IPS DF 19.7 (cell line): ENCODE data around the gene GABRG3.
"Not testable (repeated sequence)": the region's sequence is repeated elsewhere in the genome, so short reads cannot be mapped to it uniquely, and the experiment has no call there.

Source experiments
- DNase-seq: peaks from one replicate; pipeline ENCODE4 v3.0.0-alpha.2; 2013; ENCODE audit warnings: low read depth, low spot score

The GABRG3 gene

DNA sequence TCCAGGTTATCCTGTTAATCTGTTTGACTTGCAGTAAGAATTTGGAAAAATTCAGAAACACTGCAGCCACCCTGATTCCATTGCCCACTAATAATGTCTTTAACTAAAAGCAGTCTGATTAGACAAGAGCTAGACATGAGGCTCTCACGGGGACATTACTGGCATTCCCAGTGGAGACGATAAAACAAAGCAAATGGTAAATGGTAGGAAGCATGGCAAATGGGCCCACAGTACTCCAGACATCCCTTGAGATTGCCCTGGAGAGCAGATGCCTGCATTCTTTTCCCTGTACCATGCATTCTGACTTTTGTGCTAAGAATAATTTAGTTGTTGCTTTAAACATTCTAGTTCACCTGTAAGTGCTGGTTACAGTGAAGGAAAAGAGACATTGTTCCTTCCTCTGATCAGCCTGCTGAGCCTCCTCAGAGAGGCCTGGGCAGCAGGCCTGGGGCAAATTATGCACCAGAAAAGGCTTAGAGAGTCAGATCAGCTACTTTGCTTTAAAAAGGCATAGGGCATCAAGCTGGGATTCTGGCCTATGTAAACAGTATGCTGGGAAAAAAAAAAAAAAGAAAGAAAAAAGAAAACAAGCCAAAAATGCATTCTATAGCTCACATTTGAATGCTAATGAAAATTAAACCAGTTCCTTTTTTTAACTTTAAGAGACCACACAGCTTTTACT is 204.6 kb downstream of the GABRG3 start:
- DNase-seq, result no peak

DNA sequence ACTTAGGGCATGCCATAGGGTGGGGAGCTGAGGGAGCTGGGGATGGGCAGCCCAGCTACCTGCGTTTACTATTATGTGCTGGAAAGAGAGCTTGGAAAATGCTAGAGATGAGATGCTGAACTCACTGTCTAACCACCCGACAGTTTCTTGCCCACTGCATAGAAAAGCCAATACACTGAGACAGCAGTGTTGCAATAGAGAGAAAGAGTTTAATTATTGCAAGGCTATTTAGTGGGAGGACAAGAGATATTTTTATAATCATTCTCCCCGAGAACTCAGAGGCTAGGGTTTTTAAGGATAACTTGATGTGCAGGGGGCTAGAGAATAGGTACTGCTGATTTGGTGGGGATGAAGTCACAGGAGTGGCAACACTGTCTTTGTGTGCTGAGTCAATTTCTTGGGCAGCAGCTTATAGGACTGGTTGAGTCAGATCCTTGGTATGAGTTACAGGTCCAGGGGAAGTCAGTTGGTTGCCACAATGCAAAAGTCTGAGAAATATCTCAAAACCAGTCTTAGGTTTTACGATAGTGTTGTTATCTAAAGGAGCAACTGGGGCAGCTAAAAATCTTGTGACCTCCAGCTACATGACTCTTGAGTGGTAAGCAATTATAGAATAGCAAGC is 205.9 kb downstream of the GABRG3 start:
- DNase-seq, result no peak

DNA sequence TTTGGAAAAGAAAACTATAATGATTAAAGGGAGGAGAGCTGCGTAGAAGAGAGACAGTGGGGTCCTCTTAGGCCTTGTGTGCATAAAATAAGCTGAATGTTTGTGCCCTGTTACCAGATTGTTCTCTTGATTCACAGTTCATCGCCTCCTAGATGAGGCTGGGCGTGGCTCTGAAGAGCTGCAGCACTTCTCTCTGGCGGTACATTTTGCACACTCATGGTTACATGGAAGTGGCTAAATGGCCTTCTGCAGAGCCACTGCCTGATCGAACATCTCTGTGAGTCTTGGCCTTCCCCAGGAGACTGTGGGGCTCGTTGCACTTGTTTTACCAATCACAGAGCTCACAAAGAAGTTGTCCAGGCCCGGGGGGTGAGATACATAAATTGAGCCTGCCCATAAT is 208.8 kb downstream of the GABRG3 start:
- no peak for DNase-seq

DNA sequence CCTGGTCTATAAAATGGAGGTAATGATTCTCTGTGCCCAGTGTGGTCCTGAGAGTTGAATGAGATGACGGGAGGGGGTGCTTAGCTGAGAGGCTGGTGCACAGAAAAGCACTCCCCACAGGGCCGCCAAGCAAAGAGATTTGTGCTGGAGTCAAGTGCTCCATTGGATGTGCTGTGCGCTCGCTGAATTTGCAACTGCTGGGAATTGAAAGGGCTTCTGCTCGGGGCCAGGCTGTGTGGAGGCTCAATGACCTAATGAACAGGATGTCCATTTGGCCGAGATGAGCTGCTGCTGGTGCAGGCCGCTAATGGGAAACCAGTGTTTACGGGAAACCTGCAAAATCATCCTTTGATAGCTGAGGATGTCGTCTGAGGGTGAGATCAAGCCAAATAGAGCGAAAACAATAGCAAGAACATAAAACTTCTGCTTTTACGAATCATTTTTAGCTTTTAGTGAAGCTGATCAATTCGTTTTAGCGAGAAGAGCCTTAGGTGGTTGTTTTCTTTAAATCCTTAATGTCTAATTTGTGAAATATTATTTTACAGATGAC is 211.7 kb downstream of the GABRG3 start:
- DNase-seq, result no peak

DNA sequence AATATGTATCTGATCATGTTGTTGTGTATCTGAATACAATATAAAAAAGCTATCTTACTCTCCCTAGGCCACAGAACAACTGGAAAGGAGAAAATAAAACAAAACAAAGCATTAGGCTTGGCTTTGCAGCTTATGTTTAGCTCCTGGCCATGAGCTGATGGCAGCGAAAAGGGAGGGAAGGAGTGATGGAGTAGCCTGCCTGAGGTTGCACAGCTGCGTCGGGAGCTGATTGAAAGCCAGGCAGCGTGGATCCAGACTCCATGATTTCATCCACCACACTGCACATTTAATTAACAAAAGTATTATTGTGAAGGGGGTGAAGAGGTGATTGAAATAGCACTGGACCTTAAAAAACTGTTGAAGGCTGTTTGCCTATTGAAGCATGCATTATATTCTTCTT is 212.2 kb downstream of the GABRG3 start:
- no peak for DNase-seq

DNA sequence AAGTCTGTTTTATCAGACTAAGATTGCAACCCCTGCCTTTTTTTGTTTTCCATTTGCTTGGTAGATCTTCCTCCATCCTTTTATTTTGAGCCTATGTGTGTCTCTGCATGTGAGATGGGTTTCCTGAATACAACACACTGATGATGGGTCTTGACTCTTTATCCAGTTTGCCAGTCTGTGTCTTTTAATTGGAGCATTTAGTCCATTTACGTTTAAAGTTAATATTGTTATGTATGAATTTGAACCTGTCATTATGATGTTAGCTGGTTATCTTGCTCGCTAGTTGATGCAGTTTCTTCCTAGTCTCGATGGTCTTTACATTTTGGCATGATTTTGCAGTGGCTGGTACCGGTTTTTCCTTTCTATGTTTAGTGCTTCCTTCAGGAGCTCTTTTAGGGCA is 220.5 kb downstream of the GABRG3 start:
- DNase-seq, result not testable (repeated sequence)

DNA sequence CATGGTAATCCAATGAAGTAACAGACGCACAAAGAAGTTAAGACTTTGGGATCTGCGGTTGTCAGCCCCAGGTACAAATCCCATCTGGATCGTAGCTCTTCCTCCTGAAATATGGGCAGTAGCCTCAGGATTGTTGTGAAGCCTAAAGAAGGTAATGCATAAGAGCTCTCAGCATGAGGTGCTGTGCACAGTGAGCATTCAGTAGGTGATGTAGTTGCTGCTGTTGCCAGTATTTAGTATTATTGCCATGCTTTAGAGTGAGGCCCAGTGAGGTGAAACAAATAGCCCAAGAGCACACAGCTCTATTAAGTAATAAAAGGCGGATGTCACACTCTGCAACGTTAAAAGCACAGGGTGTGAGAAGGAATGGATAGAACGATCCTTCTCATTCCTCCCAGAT is 225.7 kb downstream of the GABRG3 start:
- DNase-seq, result no peak

DNA sequence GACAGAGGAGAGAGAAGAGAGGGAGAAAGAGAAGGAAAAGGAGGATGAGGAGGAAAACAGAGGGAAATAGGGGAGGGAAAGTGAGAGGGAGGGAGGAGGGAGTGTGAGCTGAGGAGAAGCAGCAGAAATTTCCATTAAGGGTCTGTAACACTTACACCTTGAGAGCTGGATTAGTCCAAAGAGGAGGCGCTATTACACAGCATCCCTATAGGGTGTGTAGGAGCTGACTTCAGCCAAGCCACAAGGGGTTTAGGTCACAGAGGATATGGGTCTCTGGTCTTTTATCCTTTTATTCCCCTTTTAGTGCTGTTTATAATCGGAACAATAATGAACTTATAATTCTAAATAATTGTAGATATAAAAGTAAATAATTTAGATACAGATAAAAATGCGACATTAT is 230.4 kb downstream of the GABRG3 start:
- DNase-seq, result no peak

DNA sequence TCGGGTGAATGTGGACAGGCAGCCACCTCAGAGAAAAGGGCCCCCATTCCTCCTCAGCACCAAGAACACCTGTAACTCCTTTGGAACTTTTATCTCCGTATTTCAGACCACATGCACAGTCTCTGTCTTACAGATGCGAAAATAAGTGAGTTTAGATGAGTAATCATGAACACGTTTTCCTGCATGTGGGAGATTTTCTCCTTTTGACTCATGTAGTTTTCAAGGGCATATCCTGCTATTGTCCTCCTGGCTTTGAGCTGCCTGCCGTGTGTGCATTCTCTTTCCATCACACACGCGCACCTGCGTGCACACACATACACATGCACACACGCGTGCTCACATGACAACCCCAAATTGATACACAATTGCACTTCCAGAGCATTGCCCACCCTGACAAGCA is 239.2 kb downstream of the GABRG3 start:
- DNase-seq, result no peak

DNA sequence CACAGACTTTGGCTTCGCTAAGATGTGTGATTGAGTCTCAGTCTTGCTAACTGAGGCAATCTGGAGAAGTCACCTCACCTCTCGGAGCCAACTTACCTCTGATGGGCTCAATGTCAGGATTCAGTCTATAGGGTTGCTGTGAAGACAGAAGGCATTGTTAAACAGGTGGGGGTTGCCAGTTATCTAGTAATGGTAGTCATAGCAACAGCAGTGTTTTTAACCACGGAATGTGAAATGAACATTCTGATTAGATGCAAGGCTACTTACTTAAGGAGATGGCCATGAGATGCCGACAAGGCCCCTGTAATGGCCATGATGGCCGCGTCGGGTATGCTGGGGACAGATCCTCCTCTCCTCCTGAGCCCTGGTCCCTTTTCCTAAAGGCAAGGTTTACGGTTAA is 243.1 kb downstream of the GABRG3 start:
- no peak for DNase-seq

DNA sequence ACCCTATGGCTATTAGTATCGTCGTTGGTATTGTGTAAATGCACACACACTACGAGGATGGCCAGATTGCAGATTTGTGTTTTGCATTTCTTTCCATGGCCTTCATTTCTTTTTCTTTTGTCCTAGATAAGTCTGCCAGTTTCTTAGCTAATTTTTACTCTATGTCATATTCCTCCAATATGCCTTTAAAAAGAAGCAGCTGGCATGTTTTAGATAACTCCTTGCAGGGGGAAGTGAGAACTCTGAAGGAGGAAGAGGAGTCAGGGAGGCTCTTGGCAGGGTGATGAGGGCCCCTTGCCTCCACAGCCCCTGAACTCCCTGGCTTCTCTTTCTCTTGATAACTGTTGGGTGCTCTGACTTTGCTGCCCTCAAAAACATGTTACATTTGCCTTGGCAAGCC is 244.0 kb downstream of the GABRG3 start:
- DNase-seq, result no peak

DNA sequence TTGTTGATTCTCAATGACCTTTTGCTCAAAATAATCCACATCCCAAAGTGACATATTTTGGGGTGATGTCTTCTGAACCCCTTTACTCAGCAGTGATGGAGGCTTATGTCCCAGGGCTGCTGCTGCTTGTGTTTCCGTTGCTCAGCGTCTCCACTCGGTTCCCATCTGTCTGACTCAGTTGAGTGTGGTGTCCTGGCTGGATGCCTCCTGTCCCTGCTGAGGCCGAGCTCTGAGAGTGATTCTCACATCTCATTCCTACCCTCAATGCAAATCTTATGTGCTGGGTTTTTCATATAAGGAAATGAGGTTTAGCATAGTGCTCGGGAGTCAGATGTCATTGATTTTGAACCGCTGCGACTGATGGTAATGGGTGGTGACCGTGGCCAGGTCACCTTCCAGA is 247.4 kb downstream of the GABRG3 start:
- DNase-seq, result no peak

DNA sequence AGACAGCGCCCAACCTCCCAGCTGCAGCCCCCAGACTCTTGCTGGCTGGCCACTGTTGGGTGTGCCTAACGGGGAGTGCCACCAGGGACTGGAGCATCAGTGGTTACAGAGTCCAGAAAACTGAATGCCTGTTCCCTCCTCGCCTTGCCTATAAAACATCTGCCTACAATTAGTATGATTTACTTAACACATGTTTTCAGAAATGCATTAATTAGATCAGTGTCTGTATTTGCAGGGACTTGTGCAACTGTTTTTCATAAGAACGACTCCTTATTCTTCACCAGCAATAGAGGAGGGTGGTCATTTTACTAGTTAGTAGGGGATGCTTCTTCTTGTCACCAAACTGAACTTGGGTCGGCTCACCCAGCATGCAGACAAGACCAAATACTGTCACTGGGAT is 248.7 kb downstream of the GABRG3 start:
- no peak for DNase-seq

DNA sequence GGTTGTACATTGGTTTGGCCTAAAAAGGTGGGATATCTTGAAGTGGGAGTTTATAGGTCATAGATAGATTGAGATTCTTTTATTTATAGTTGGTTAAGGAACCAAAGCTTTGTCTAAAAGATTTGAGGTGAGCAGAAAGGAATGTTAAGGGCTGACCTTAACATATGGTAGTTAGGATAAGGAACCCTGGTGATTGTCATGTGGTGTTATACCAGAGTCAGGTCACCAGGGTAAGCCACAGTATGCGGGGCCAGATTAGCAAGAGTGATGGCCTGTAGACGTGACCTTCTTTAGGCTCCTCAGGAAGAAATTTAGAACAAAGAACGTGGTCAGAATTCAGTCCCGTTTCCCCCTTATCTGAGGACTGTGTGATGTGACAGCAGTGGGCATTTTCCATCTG is 249.2 kb downstream of the GABRG3 start:
- no peak for DNase-seq

DNA sequence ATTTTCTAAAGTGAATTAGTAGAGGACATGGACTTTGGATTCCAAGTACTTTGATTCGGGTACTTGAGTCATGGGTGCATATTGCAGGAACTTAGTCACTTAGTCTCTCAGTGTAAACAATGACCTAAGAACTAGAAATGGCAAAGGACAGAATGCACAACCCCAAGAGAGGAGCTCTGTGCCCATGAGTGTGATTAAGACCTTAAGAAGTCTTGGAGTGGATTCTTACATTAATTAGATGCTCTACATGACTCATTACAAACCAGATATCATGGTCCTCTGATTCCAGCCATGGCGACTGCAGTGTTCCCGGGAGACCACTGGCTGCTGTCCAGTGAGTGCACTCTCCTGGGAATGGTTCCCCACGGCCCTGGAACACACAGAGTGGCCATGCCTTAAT is 251.5 kb downstream of the GABRG3 start:
- DNase-seq, result no peak

DNA sequence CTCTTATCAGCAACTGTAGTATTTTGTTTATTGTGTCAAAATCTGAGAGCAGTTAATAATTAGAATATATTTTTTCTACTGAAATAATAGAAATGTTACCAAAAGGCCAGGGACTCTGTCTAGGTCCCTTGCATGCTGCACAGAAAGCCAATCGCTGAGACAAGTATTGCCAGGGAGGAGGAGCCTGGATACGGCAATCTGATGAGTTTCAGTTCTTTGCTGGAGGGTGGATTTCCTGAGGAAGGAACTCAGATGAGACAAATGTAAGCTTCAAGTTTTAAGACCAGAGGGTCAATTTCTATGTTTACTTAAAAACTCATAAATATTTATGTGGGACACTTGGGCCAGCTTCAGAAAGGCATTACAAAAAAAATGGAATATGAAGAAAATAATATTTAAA is 252.2 kb downstream of the GABRG3 start:
- DNase-seq, result no peak

DNA sequence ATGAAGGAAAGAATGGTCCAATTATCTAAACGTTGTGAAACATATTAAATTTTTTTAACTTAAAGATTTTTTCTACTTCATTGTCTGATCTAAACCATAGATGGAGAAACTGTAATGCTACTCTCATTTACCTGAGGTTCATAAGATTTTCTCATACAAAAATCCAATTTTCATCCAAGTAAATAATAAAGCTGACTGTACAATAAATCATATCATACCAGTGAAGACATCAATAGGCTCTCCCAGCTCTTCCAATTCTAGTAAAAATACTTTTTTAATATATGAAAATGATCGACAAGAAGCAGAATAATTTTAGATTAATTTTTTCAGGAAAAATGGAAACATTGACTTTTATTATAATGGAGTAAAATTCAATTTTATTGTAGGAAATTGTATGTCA is 260.8 kb downstream of the GABRG3 start:
- no peak for DNase-seq

DNA sequence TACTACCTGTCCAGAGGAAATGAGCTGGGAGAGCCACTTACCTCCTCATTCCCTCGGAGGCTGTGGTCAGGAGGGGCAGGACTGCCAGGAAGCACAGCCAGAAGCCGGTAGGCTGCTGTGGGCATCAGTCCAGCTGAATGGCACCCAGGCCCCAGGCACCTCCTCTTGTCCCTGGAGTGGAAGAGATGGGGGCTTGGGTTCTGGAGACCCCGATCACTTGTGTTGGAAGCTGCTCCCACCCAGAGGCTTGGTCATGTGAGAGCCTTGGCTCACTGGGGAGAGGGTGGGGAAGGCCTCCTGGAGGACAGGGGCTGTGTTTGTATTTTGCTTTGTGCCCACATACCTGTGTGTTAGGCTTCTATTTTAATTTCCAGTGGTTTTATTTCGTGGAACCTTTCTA is 261.9 kb downstream of the GABRG3 start:
- DNase-seq, result no peak

DNA sequence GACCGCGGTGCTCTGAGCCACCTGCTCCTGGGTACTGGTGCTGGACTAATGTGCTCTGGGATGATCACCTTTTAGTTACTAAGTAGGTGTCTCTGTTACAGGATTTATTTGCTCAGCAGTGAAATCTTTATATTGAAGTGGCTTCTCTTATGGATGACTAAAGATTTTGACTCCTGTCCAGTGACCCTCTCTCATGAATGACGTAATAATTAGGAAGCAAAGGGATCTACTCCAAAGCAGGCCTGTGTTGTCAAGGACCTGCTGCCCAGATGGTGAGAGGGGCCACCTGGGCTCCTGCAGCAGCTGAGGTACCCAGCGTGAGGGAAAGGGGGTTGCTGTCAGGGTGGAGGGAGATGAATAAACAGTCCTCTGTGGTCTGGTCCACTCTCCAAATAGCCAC is 263.6 kb downstream of the GABRG3 start:
- DNase-seq, result no peak

DNA sequence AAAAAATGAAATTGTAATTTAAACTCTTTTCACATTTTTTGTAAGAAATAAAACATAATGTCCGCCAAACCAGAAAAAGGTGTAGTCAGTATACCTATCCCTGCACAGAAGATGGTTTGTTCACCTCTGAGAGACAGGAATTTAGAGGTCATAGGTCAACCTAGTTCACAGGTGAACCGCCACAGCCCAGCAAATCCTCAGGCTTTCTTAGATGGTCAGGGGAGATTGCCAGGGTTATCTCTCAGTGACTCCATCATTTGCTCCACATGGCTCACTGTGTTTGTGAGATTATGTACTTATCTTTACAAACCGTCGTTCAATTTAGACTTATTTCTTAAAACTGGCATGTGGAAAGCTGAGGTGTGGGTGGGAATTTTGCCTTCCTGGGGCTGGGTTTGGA is 264.2 kb downstream of the GABRG3 start:
- no peak for DNase-seq

DNA sequence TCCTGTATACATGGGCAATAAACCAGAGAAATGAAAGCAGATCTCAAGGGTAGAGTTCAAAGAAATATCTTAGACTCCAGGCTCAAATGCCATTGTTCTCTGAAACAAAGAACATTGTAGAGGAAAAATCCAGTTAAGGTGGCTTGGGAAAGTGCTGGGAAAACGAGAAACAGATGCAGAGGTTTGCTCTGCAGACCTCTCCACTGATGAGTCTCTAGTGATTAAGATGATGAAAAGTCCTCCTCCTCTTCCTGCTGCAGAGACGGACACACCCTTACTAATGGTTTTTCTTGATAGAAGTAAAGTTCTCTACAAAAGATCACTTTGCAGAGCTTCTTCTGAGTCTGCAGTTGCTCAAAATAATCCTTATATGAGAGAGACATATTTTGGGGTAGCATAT is 264.7 kb downstream of the GABRG3 start:
- DNase-seq, result no peak

DNA sequence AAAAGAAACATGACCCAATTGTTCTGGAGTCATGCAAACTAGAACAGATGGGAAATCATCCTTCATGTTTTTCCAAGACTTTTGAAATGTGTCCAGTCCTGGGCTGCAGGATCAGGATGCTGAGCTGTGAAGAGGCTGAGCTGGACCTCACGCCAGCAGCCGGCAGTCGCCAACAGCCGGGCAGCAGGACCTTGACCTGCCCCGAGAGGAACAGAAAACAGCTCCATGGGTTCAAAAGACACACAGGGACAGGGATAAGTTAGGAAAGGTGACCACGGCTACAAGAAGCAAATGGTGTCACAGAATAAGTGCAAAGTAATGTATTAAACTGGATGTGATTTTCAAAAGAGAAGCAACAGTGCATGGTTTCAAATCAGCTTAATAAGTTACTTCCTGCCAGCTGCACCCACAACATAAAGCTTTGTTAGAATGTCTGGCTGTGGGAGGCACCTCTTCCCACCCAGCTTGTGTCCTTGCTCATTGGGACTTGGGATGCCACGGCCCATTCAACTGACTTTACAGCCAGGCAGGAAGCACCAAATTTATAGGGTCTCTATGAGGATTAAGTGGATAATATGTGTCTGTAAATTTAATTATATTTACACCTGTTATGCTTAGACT is 266.4 kb downstream of the GABRG3 start:
- DNase-seq, result no peak

DNA sequence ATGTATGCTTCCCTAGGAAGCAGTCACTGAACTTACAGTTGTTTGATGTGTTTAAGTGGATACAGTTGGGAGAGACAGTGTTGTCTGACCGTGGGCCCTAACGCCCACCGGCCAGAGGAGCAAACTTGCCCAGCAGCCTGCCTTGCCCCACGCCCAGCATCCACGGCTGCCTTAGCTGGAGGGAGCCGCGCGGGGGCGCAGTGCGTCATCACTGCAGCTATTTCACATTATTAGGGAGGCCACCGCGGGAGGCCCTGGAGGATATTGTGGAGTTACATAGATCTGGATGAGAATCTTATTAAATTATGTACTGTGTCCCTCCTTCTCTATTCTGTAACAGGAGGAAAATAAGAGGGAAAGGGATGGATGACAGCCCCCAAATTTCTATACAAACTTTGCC is 267.2 kb downstream of the GABRG3 start:
- no peak for DNase-seq
